Stimulated activated CD4-positive, alpha-beta T cell treated with anti-CD3 and anti-CD28 coated beads, Interleukin-15, amount 100 ng/mL, for 24 hours (primary cell): ENCODE results near the gene THSD7B.
"Not testable (repeated sequence)": the region's sequence is repeated elsewhere in the genome, so short reads cannot be mapped to it uniquely, and the experiment has no call there.

Experiments
- DNase-seq: peaks from one replicate; pipeline ENCODE4 v3.0.0-alpha.2; 2020

THSD7B gene

GRCh38 chr2:137049518-137049917, 284.2 kb downstream of the THSD7B start:
- DNase-seq = no peak

- DNase-seq = no peak
These were observed 285.6 kb downstream of the THSD7B start for GRCh38 chr2:137050949-137051348.

GRCh38 chr2:137051778-137052398, 286.5 kb downstream of the THSD7B start:
- no peak for DNase-seq

GRCh38 chr2:137056704-137057103, 291.4 kb downstream of the THSD7B start:
- no peak for DNase-seq

- DNase-seq = not testable (repeated sequence)
These were observed 310.9 kb downstream of the THSD7B start for GRCh38 chr2:137076111-137076765.

- DNase-seq = no peak
These were observed 326.4 kb downstream of the THSD7B start for GRCh38 chr2:137091704-137092103.

- DNase-seq = no peak
These were observed 327.8 kb downstream of the THSD7B start for GRCh38 chr2:137093116-137093515.

GRCh38 chr2:137096187-137096586, 330.8 kb downstream of the THSD7B start:
- DNase-seq = no peak

- no peak for DNase-seq
These were observed 331.3 kb downstream of the THSD7B start for GRCh38 chr2:137096693-137097092.

- DNase-seq = not testable (repeated sequence)
These were observed 336.5 kb downstream of the THSD7B start for GRCh38 chr2:137101814-137102213.

- no peak for DNase-seq
These were observed 342.6 kb downstream of the THSD7B start for GRCh38 chr2:137107904-137108303.

GRCh38 chr2:137111896-137112295, 346.6 kb downstream of the THSD7B start:
- DNase-seq = no peak

- DNase-seq = no peak
These were observed 349.9 kb downstream of the THSD7B start for GRCh38 chr2:137115081-137115794.

- no peak for DNase-seq
These were observed 350.4 kb downstream of the THSD7B start for GRCh38 chr2:137115795-137116089.

- no peak for DNase-seq
These were observed 352.0 kb downstream of the THSD7B start for GRCh38 chr2:137117385-137117784.

GRCh38 chr2:137118140-137118539, 352.8 kb downstream of the THSD7B start:
- DNase-seq = no peak

- no peak for DNase-seq
These were observed 357.9 kb downstream of the THSD7B start for GRCh38 chr2:137123226-137123625.

GRCh38 chr2:137133225-137133624, 367.9 kb downstream of the THSD7B start:
- DNase-seq = no peak

GRCh38 chr2:137138263-137138662, 372.9 kb downstream of the THSD7B start:
- no peak for DNase-seq

GRCh38 chr2:137151731-137152130, 386.4 kb downstream of the THSD7B start:
- DNase-seq = no peak

- no peak for DNase-seq
These were observed 389.6 kb downstream of the THSD7B start for GRCh38 chr2:137154946-137155345.

- DNase-seq = no peak
These were observed 390.2 kb downstream of the THSD7B start for GRCh38 chr2:137155356-137156104.

- DNase-seq = no peak
These were observed 391.0 kb downstream of the THSD7B start for GRCh38 chr2:137156221-137156844.
